Measurements from ENCODE around the gene PAK6. TPM values are rescaled to one million over a fixed set of nuclear protein-coding genes. Genes with fewer than 3 reads are reported as not detected.

Gene PAK6
- total and polyA plus RNA-seq, 2 experiments from 2014 or later, result 2.4 to 20.0 TPM

DNA sequence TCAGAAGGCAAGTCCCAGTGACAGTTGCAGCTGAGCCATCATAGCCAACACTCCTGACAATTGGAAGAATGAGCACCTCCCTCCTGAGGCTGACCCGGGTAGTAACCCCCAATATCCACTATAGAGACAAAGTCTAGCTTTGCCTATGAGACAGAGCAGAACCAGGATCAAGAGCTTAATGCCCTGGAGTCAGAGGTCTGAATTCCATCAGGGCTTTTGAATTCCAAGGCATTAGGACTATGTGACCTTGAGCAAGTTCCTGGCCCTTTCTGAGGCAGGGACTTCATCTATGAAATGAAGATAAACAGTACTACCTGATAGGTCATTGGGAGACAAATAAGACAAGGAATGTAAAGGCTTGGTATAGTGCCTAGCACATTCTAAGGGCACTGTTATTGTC is 81.5 kb downstream of the PAK6 start:
- Mint-ChIP-seq H3K9me3 (no peaks in the 10 kb centered on the region; the same call in 2 of the 3 replicates), H3K4me3 (no peak overlapping the region; the same call in 2 of the 3 replicates), H3K27ac (no peak overlapping the region), H3K36me3 (ENCODE audit: low read depth) (peaks cover 5% of the 10 kb centered on the region; the same call in 2 of the 3 replicates), H3K27me3 (ENCODE audit: insufficient read depth, low read depth, poor library complexity) (peaks cover 34% of the 10 kb centered on the region), H3K4me1 (peaks cover 29% of the 10 kb centered on the region)
- TF ChIP-seq, protein P1, sequence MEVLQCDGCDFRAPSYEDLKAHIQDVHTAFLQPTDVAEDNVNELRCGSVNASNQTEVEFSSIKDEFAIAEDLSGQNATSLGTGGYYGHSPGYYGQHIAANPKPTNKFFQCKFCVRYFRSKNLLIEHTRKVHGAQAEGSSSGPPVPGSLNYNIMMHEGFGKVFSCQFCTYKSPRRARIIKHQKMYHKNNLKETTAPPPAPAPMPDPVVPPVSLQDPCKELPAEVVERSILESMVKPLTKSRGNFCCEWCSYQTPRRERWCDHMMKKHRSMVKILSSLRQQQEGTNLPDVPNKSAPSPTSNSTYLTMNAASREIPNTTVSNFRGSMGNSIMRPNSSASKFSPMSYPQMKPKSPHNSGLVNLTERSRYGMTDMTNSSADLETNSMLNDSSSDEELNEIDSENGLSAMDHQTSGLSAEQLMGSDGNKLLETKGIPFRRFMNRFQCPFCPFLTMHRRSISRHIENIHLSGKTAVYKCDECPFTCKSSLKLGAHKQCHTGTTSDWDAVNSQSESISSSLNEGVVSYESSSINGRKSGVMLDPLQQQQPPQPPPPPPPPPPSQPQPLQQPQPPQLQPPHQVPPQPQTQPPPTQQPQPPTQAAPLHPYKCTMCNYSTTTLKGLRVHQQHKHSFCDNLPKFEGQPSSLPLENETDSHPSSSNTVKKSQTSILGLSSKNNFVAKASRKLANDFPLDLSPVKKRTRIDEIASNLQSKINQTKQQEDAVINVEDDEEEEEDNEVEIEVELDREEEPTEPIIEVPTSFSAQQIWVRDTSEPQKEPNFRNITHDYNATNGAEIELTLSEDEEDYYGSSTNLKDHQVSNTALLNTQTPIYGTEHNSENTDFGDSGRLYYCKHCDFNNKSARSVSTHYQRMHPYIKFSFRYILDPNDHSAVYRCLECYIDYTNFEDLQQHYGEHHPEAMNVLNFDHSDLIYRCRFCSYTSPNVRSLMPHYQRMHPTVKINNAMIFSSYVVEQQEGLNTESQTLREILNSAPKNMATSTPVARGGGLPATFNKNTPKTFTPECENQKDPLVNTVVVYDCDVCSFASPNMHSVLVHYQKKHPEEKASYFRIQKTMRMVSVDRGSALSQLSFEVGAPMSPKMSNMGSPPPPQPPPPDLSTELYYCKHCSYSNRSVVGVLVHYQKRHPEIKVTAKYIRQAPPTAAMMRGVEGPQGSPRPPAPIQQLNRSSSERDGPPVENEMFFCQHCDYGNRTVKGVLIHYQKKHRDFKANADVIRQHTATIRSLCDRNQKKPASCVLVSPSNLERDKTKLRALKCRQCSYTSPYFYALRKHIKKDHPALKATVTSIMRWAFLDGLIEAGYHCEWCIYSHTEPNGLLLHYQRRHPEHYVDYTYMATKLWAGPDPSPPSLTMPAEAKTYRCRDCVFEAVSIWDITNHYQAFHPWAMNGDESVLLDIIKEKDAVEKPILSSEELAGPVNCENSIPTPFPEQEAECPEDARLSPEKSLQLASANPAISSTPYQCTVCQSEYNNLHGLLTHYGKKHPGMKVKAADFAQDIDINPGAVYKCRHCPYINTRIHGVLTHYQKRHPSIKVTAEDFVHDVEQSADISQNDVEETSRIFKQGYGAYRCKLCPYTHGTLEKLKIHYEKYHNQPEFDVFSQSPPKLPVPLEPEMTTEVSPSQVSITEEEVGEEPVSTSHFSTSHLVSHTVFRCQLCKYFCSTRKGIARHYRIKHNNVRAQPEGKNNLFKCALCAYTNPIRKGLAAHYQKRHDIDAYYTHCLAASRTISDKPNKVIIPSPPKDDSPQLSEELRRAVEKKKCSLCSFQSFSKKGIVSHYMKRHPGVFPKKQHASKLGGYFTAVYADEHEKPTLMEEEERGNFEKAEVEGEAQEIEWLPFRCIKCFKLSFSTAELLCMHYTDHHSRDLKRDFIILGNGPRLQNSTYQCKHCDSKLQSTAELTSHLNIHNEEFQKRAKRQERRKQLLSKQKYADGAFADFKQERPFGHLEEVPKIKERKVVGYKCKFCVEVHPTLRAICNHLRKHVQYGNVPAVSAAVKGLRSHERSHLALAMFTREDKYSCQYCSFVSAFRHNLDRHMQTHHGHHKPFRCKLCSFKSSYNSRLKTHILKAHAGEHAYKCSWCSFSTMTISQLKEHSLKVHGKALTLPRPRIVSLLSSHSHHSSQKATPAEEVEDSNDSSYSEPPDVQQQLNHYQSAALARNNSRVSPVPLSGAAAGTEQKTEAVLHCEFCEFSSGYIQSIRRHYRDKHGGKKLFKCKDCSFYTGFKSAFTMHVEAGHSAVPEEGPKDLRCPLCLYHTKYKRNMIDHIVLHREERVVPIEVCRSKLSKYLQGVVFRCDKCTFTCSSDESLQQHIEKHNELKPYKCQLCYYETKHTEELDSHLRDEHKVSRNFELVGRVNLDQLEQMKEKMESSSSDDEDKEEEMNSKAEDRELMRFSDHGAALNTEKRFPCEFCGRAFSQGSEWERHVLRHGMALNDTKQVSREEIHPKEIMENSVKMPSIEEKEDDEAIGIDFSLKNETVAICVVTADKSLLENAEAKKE (CRISPR knock-in tag; IDR thresholded peaks at IDR 0.05), result no peak
- TF ChIP-seq STAT1 (IDR thresholded peaks at IDR 0.05; ENCODE audit: unreplicated experiment) (no peak), JUNB (IDR thresholded peaks at IDR 0.05; ENCODE audit: unreplicated experiment) (no peak), EZH2 (IDR thresholded peaks at IDR 0.05; ENCODE audit: low read depth, unreplicated experiment) (no peak), EZH2phosphoT487 (IDR thresholded peaks at IDR 0.05; ENCODE audit: unreplicated experiment) (no peak), ZNF114 (CRISPR knock-in tag; IDR thresholded peaks at IDR 0.05) (no peak), CREB1 (CRISPR knock-in tag; IDR thresholded peaks at IDR 0.05; ENCODE audit: low read depth) (no peak), REST (IDR thresholded peaks at IDR 0.05; ENCODE audit: unreplicated experiment) (no peak), POLR2AphosphoS5 (IDR thresholded peaks at IDR 0.05; ENCODE audit: low read depth) (no peak), CTCF (conservative IDR thresholded peaks at IDR 0.05; ENCODE audit: low read depth in 2 of 2) (no peak), ETS1 (IDR thresholded peaks at IDR 0.05) (no peak), NANOG (IDR thresholded peaks at IDR 0.05; ENCODE audit: borderline replicate concordance) (no peak)
- peaks cover 7% of the 10 kb centered on the region; the same call in 1 of the 2 replicates for H3F3A ChIP-seq (replicated peaks; ENCODE audit: low read depth)
- H3K9me2 ChIP-seq (ENCODE audit: insufficient read depth), result no peaks in the 10 kb centered on the region
- DNase-seq (ENCODE audit: low spot score) (no peak), ATAC-seq (no peak)
- H3K27ac ChIP-seq (ENCODE audit: low read depth), result no peak overlapping the region
- peaks cover 10% of the 10 kb centered on the region for H3K79me2 ChIP-seq (replicated peaks; ENCODE audit: insufficient read depth)
- H3K4me3 ChIP-seq, result no peak overlapping the region
- H3K27me3 ChIP-seq (ENCODE audit: insufficient read depth), result peaks cover 30% of the 10 kb centered on the region
- no peak overlapping the region for H2AFZ ChIP-seq
- peaks cover 23% of the 10 kb centered on the region for H3K4me1 ChIP-seq (ENCODE audit: insufficient read depth)
- H4K20me1 ChIP-seq (replicated peaks; ENCODE audit: insufficient read depth), result peaks cover 6% of the 10 kb centered on the region
- H3K36me3 ChIP-seq (ENCODE audit: insufficient read depth), result no peaks in the 10 kb centered on the region
- no peak overlapping the region for H3K4me2 ChIP-seq

All from GM23338 (cell line).